GM04503 (cell line): ENCODE results near the gene PSMG4.

Experiments
- DNase-seq: peaks from one replicate; pipeline ENCODE4 v3.0.0-alpha.2; 2012; ENCODE audit warnings: low read depth

Gene PSMG4

DNA sequence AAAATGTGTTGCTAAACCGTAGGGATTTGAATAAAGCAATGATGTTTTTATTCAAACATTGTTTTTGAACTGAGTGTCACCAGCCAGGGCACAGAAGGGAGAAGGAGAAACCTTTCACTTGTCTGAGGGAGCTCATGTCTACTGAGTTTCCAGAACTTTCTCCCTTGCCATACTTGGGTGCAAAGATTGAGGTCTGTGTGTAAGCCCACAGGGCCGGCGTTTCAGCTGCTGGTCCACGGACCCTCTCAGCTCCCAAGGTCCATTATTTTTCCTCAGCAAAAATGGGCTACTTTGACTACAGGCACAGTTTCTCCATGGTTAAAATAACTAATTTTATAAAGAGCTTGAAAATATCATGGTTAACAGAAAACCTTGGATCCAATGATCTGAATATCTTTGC lies 32.6 kb downstream of the PSMG4 start:
- DNase-seq: no peak

DNA sequence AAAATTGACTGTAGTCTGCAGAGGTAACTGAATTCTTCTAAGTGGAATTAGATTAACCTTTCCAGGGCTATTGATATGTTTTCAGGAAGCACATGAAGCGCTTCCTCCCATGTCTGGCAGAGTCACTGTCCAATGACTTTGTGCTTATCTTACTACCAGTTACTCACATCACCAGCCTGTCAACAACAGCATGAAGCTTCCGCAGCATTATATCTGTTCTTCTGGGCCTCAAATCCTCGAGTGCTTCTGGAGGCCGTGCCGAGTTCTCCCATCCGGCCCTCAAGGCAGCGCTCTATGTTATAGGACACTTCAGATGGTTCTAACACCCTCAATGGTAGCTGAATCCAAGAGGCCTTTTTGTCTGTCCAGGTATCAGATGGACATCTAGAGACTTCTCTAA lies 33.2 kb downstream of the PSMG4 start:
- DNase-seq: no peak

- no peak for DNase-seq
These were observed 33.9 kb downstream of the PSMG4 start for GRCh38 chr6:3292431-3293197.

DNA sequence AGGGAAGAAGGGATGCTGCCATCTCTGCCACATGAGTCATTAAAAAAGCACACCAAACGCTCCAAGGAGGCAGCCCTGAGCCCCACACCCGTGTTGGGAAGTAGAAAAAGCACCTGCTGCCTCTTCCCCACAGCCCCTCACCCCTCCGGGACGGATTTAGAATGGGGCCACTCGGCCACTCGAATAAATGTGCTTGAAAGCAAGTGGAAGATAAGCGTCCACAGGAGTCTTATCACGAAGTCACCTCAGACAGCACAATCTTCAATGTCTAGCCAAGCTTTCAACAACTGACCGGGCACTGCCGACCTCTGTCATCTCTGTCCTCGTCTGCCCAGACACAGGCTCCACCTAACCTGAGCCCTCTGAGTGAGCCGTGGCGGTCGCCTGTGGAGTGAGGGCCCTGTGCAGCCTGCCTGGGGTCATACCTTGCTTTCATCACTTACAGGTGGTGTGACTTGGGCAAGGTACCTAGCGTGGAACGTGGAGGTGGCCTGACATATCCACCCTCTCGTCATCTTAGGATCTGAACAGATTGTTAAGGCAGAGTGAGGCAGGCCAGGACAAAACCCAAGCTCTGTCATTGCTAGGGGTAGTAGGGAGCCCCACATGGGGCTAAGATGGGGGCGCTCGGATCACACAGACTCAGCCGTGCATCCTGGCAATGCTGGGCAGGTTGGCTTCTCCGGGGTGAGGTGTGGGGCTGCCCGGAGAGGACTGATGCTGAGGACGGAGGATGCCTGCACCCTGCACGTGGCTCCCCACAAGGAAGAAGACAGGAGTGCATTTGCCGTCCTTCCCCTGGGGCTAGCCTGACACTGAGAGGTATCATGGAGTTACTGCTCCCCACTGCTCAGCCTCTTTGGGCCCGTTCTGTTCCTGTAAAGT lies 34.8 kb downstream of the PSMG4 start:
- no peak for DNase-seq

DNA sequence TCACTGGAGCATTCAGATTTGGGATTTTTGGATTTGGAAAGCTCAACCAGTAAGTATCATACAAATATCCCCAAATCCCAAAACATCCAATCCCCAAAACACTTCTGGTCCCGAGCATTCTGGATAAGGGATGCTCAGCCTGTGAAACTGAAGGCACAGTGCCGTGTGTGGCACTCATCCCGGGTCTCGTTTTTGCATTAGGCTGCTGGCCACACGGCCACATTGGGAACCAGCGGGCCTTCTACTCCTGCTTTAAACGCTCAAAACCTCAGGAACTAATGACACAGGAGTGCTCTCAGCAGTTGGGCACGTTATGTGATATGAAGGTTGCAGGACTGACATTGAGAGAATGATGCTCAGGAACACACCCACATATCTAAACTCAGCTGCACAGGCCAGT lies 35.6 kb downstream of the PSMG4 start:
- DNase-seq: no peak

DNA sequence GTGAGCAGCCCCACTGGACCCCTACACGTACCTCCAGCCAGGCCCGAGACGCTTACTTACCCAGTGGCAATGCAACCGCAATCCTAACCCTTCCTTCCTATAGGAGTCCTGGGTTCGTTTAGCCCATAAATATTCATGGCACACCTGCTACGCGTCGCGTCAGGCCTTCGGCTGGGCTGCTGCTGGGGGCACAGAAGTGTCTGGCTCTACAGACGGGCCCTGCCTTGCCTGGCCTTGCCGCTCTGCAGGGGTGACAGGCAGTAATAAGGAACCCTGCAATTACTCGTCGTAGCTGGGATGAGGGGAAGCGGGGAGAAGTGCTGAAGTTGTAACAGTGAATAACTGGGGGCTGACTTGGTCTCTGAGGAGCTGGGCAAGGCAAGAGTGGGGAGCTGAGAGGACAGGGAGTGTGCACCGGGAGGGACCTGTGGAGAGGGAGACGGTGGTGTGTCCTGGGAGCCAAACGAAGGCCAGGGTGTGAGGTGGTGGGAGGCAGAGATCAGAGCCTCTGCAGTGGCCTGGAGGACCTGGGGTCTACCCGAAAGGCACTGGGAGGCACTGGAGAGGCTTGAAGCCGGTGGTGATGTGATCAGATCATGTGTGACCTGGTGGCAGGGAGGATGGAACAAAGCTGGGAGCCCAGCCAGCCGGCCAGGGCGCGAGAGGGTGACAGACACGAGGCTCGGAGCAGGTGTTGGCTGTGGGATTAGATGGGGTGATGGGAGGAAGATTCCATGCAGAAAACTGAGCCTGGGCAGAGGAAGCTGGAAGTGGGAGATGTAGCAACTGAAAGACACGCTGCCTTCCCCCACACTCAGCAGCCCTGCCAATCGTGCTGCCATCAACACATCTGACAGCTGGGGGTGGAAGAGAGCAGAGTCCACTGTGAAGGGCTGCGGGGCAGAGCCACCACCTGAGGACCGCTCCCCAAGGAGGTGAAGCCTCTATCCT lies 36.4 kb downstream of the PSMG4 start:
- DNase-seq: no peak

- no peak for DNase-seq
These were observed 37.3 kb downstream of the PSMG4 start for GRCh38 chr6:3296078-3296477.

DNA sequence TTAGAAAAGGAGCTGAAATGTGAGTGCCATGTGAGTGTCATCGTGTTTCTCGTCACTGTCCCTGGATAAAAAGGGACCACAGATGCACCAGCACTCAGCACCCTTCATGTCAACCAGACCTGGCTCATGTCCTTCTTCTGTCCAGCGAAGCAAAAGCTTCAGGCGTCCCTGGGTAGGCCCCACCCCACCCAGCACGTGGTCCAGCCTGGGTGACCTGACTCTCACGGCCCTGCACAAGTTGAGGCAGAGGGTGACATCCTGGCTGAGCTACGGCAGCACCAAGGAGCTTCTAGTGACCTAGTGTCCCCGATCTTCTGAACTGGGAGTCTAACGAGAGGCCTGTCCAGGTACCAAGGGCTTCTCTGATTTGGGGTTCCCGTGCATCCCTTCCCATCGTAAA lies 37.8 kb downstream of the PSMG4 start:
- no peak for DNase-seq

DNA sequence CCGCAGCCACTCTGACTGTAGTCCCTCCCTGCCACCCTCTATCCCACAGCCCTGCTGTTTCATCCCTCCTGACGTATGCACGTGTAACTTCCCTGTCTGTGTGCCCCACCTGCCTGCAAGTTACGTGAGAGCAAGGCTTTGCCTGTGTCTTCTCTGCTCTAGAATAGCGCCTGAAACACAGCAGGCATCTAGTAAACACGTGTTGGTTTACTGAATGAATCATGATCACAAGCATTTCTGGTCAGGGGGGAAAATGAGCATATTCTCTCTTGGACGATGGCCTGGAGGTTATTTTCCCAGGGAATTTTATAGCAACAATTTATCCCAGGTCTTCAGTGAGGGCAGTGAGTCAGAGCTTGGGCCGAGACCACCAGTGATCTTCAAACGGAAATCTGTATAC lies 38.3 kb downstream of the PSMG4 start:
- no peak for DNase-seq

- no peak for DNase-seq
These were observed 39.2 kb downstream of the PSMG4 start for GRCh38 chr6:3297909-3298308.

DNA sequence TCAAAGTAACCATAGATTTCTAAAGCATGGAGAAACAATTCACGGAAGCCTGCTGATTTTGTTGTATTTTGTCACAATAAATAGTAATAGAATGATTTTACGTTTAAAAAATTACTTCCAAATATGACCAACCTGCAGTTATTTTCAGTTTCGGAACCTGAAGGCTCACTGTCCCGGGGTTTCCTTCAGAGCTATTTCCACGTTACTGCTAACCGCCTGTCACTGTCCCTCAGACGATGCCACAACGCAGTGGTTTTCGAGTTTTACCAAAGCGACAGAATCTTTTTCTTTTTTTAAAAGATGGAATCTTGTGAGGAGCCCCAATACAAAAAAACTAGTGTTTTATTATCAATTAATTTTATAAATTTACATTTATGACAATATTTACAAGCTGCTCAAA lies 40.5 kb downstream of the PSMG4 start:
- DNase-seq: no peak

DNA sequence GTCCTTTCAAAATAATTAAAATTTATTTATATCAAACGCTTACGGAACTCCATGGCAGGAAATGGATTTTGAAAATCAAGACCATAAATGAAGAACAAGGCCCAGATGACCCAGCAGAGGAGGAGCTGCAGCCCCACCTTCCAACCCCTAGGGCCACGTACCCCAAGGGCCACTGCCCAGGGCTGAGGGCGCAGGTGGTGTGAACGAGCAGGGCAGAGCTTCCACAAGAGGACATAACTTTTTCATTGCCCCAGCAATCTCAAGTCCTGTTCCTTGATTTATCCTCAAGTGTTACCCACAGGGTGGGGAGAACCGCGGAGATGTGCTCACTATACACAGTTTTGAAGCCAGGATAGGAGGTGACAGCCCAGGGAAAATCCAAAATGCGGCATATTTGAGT lies 42.8 kb downstream of the PSMG4 start:
- no peak for DNase-seq

DNA sequence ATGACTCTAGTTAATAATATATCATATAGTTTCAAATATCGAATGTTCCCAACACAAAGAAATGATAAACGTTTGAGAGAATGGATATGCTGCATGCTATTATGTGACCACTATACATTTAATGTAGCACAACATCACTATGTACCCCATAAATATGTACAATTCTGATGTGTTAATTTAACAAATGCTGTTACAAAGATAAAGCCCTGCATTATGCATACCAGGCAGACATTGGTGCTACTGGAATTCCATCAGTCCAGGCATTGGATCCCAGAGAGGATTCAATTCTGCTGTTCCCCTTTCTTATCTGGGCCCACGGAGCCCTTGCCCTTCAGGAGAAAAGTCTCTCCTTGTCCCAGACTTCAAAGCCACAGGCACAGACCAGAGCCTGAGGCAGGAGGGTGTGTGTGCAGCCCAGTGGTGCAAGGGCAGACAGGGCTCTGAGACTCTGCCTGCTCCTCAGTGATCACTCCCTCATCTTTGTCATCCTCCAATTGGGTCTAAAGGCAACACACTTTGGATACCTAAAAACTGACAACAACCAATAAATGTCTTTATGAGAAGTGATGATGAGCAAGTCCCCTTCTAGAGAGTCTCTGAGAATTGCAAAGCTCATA lies 45.2 kb downstream of the PSMG4 start:
- no peak for DNase-seq

GRCh38 chr6:3304500-3305215 lies 45.9 kb downstream of the PSMG4 start:
- no peak for DNase-seq

GRCh38 chr6:3305216-3305565 lies 46.4 kb downstream of the PSMG4 start:
- no peak for DNase-seq

DNA sequence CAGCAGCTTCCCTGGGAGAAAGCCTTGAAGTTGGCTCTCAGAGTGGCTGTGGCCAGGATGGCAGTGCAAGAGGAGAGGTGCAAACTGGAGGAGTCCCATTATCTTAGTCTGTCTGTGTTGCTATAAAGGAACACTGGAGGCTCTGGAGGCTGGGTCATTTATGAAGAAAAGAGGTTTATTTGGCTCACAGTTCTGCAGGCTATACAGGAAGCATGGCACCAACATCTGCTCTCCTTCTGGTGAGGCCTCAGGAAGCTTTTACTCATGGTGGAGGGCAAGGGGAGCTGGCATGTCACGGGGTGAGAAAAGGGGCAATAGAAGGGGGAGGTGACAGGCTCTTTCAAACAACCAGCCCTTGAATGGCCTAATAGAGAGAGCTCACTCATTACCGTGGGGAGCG lies 47.1 kb downstream of the PSMG4 start:
- DNase-seq: no peak

- DNase-seq: no peak
These were observed 48.1 kb downstream of the PSMG4 start for GRCh38 chr6:3306848-3307247.

GRCh38 chr6:3307436-3307835 lies 48.7 kb downstream of the PSMG4 start:
- no peak for DNase-seq

- no peak for DNase-seq
These were observed 49.4 kb downstream of the PSMG4 start for GRCh38 chr6:3308106-3308505.

GRCh38 chr6:3309391-3310050 lies 50.8 kb downstream of the PSMG4 start:
- no peak for DNase-seq

DNA sequence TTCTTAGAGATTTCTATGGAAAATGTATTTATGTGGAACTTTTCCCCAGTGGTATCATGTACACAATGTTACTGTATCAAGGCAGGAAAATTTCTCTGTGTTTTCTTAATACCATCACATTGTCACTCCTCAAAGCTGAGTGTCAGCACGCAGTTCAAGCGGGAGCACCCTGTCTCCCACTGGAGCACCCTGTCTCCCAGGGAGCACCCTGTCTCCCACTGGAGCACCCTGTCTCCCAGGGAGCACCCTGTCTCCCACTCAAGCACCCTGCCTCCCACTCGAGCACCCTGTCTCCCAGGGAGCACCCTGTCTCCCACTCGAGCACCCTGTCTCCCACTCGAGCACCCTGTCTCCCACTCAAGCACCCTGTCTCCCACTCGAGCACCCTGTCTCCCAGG lies 51.3 kb downstream of the PSMG4 start:
- DNase-seq: no peak
